OCI-LY7 (cell line): ENCODE results near the gene CPT1A.

ENCODE experiments used
- CTCF ChIP-seq: fragments of 200-600 bp; sonication (generic); conservative IDR thresholded peaks from 2 replicates; pipeline ENCODE4 v1.5.1; 2014; ENCODE audit warnings: mild to moderate bottlenecking, antibody characterized with exemption, low read length, moderate library complexity, mixed read lengths
- EZH2phosphoT487 ChIP-seq: fragments of 200-600 bp; sonication (generic); IDR thresholded peaks from 2 replicates; pipeline ENCODE4 v1.6.1; 2018; ENCODE audit warnings: low read depth, borderline replicate concordance, mild to moderate bottlenecking, mixed run types, antibody characterized with exemption, low read length, moderate library complexity, mixed read lengths

GRCh38 chr11:68827733-68828132 lies 14.0 kb downstream of the CPT1A start:
- TF ChIP-seq CTCF (no peak), EZH2phosphoT487 (no peak)
